Measurements from ENCODE around the gene SCUBE3.

Gene SCUBE3

DNA sequence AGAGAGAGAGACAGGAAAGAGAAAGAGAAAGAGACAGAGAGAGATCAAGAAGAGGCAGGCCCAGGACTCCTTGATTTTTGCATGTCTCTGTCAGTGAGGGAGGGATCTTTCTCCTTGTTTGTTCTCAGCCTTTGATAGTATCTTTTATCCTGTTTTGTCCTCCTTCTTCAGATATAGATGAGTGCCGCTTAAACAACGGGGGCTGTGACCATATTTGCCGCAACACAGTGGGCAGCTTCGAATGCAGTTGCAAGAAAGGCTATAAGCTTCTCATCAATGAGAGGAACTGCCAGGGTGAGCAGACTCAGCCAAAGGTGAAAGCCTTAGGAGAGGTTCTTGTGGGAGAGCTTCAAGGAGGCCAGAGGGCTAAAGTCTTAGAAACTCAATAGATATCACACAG, 25.8 kb downstream of the SCUBE3 start:
- DNase-seq (ENCODE audit: low read depth, low spot score), result no peak

GRCh38 chr6:35240838-35241801, 27.4 kb downstream of the SCUBE3 start:
- peak; percentile 50 for DNase-seq (ENCODE audit: low read depth, low spot score)

DNA sequence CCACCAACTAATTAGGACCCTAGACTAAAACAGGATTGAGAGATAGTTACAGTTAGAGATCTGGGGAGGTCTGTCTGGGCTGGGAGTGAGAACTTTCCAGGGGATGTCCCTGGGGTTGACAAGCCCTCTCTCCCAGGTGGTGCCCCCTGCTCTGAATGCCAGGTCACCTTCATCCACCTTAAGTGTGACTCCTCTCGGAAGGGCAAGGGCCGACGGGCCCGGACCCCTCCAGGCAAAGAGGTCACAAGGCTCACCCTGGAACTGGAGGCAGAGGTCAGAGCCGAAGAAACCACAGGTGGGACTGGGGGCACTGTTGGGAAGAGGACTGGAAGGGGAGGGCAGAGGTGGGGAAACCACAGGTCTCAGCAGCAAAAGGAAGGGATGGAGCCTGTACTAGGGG, 28.7 kb downstream of the SCUBE3 start:
- no peak for DNase-seq (ENCODE audit: low read depth, low spot score)

GRCh38 chr6:35242906-35243305, 29.1 kb downstream of the SCUBE3 start:
- no peak for DNase-seq (ENCODE audit: low read depth, low spot score)

DNA sequence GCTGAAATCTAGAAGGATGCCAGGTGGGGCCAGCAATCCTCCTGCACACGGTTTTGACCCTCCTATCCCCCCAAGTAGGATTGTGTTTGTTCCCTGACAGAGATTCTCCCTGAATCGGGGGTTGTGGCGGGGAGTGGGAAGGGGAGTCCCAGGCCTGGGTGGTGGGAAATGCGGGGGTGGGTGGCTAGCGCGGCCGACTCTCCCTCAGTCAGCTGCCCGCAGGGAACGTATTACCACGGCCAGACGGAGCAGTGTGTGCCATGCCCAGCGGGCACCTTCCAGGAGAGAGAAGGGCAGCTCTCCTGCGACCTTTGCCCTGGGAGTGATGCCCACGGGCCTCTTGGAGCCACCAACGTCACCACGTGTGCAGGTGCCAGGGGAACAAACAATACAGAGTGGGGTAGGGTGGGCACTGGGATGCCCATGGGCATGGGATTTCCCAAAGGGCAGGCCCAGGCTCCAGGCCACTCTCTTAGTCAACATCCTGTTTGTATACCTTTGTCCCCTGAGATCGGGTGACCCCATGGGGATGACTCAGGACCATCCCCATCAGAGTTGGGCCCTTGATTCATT, 29.7 kb downstream of the SCUBE3 start:
- no peak for DNase-seq (ENCODE audit: low read depth, low spot score)

DNA sequence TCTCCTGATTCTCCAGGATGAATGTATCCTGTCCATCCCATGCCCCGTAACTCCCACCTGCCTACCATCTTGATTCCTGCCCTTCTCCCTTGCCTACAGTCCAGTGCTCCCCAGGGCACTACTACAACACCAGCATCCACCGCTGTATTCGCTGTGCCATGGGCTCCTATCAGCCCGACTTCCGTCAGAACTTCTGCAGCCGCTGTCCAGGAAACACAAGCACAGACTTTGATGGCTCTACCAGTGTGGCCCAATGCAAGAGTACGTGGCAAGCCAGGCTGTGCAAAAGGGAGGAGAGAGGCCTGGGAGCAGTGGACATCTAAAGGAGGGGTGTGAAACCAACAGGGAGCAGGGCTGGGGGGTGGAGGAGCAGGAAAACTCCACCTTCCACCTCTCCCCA, 30.8 kb downstream of the SCUBE3 start:
- no peak for DNase-seq (ENCODE audit: low read depth, low spot score)

- no peak for DNase-seq (ENCODE audit: low read depth, low spot score)
Measured at GRCh38 chr6:35247642-35248231, 34.0 kb downstream of the SCUBE3 start.

- DNase-seq (ENCODE audit: low read depth, low spot score), result no peak
Measured at GRCh38 chr6:35248300-35248699, 34.5 kb downstream of the SCUBE3 start.

DNA sequence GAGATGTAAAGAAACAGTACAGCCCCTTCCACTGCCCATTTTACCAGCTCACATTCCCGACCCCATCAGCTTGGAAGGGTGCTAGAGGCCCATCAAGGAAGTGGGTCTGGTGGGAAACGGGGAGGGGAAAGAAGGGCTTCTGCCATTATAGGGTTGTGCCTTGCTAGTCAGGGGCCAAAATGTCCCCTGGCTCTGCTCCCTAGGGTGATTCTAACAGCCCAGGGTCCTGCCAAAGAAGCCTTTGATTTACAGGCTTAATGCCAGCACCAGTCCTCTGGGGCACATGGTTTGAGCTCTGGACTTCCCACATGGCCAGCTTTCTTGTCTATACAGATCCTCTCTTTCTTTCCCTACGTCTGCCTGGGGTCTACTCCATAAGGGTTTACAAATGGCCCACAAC, 35.2 kb downstream of the SCUBE3 start:
- no peak for DNase-seq (ENCODE audit: low read depth, low spot score)

GRCh38 chr6:35251949-35252348, 38.2 kb downstream of the SCUBE3 start:
- no peak for DNase-seq (ENCODE audit: low read depth, low spot score)

- no peak for DNase-seq (ENCODE audit: low read depth, low spot score)
Measured at GRCh38 chr6:35253249-35253648, 39.5 kb downstream of the SCUBE3 start.

DNA sequence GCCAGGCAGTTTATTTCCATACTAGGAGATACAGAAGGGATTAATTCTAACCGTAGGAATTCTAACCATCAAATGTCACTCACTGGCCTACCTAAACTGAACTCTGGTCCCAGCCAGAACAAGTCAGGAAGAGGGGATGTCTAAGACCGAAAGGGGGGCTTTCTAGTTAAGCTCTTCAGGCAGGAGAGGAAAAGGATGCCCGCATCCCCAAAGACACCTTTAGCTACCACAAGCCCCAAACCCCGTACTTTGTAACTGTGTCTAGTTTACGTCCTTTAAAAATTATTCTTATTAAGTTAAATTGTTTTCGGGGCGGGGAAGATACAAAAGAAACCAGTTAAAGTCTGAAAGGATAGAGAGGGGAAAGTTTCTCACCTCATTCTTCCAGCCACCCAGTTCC, 44.6 kb downstream of the SCUBE3 start:
- DNase-seq (ENCODE audit: low read depth, low spot score), result no peak

DNA sequence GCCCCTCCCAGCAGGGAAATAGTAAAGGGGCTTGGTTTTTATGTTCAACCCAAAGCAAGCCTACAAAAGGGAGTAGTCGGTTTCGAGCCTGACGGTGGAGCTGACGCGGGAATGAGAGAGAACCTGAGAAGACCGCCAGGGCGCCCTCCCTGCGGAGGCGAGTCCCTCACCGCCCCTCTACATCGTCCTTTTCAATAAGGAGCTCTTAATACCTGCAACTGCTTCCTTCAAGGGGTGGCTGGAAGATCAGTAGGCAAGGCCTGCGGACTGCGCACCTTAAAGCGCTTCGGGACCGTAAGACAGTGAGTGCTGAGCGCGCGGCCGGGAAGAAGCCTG, 45.1 kb downstream of the SCUBE3 start:
- peak; percentile 10 for DNase-seq (ENCODE audit: low read depth, low spot score)

DNA sequence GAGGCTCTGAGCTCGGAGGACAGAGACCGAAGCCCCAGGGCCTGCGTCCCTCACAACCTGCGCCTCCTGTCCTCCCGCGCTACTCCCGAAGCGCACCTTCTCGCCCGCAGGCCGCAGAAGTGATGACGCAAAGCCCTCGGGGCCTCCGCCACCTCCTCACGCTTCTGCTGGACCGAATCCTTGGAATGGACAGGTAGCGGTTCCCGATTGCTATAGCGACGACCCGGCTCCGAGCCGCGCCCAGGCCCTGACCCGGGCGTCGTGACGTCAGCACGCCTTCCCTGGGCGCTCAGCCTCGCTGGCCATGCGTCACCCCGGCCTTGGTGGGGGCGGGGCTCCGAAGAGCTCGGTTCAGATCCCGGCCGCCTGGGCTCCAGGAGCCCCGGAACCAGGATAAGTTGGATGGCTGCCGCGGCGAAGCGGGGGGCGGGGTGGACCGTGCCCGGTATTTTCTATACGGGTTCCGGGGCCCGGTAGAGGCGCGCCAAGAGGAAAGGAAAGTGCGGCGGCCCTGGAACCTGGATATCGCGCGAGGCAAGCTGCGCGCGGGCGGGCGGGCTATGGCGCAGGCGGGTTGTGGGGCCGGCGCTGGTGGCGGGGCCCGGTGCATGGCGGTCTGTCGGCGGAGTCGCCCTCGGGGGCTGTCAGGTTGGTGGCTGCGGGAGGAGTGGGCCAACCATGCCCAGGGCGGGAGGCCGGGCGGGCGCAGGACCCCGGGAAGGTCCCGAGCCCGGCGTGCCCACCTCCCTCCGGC, 45.6 kb downstream of the SCUBE3 start, which contains the start of gene ZNF76:
Gene ZNF76, plus strand, starts transcription at position 542 of the 754 bp plus-strand sequence. CDS start 21,417 bp downstream, outside the sequence.
- peak; percentile 76 for DNase-seq (ENCODE audit: low read depth, low spot score)

- peak; percentile 38 for DNase-seq (ENCODE audit: low read depth, low spot score)
Measured at GRCh38 chr6:35259948-35260590, 46.3 kb downstream of the SCUBE3 start.

- DNase-seq (ENCODE audit: low read depth, low spot score), result no peak
Measured at GRCh38 chr6:35260591-35261570, 47.1 kb downstream of the SCUBE3 start.

DNA sequence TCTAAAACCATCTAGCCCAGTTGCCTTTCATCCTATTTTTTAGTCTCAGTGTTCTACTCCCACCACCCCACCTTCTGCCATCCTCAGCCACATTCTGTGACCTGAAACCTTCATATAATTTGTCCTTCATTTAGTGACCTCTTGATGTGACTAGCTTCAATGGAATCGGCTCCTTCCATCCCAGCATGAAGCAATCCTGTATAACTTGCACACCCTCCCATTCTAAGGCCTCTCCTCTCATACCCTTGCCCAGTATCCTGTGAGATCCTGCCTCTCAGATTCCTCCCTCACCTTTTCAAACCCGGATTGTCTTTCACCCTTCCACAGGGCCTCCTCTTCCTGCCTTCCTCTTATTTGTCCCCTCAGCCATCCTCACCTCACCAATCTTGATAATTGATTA, 48.8 kb downstream of the SCUBE3 start:
- DNase-seq (ENCODE audit: low read depth, low spot score), result no peak

DNA sequence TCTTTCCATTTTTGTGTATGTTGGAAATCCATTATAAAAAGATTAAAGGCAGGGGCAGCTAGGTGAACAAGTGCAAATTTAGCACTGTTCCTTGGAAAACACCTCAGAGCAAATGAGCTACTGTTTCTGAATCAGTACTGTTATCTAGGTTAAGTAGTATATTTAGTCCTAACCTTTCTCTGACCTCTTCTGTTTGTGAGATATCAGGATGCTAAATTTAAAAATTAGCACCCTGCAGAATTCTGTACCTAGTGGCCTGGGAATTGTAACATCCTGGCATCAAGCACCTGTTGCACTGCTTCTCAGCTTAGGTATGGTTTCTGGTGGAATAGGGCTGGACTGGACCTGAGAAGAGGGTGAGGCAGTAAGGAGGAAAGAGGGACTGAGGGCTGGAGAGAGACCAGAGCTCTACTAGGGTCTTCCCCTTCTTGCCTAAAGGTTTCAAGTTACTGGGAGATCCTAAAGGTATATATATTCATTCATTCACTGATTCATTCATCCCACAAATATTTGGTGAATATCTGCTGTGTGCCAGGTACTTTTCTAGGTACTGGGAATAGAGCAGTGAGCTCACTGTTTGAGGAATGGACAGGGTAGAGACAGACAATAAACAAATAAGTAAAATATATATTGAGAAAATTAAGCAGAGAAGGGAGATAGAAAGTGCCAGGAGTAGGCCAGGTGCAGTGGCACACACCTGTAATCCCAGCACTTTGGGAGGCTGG, 51.0 kb downstream of the SCUBE3 start:
- DNase-seq (ENCODE audit: low read depth, low spot score), result no peak

DNA sequence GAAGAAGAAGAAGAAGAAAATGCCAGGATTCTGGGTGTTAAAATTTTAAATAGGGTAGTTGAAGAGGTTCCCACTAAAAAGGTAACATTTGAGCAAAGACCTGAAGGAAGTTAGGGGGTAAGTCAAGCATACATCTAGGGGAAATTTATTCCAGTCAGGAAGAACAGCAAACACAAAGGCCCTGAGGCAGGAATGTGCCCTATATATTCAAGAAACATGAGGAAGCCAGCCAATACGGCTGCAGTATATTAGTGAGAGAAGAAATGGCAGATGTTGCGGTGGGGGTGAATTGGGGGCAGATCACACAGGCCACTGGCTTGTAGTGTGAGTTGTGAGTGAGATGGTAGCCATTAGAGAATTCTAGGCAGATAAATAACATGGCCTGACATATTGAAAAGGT, 51.8 kb downstream of the SCUBE3 start:
- no peak for DNase-seq (ENCODE audit: low read depth, low spot score)

GRCh38 chr6:35267446-35267845, 53.7 kb downstream of the SCUBE3 start:
- no peak for DNase-seq (ENCODE audit: low read depth, low spot score)

All from activated naive CD8-positive, alpha-beta T cell treated with anti-CD3 and anti-CD28 coated beads, Interleukin-2, amount 50 U/mL, for 16 hours (primary cell).